ENCODE results near the gene SERPINA9.
A peak's percentile ranks its signal among the peaks of the same experiment; 100 is the strongest.
"Not testable (repeated sequence)": the region's sequence is repeated elsewhere in the genome, so short reads cannot be mapped to it uniquely, and the experiment has no call there.

Gene SERPINA9

DNA sequence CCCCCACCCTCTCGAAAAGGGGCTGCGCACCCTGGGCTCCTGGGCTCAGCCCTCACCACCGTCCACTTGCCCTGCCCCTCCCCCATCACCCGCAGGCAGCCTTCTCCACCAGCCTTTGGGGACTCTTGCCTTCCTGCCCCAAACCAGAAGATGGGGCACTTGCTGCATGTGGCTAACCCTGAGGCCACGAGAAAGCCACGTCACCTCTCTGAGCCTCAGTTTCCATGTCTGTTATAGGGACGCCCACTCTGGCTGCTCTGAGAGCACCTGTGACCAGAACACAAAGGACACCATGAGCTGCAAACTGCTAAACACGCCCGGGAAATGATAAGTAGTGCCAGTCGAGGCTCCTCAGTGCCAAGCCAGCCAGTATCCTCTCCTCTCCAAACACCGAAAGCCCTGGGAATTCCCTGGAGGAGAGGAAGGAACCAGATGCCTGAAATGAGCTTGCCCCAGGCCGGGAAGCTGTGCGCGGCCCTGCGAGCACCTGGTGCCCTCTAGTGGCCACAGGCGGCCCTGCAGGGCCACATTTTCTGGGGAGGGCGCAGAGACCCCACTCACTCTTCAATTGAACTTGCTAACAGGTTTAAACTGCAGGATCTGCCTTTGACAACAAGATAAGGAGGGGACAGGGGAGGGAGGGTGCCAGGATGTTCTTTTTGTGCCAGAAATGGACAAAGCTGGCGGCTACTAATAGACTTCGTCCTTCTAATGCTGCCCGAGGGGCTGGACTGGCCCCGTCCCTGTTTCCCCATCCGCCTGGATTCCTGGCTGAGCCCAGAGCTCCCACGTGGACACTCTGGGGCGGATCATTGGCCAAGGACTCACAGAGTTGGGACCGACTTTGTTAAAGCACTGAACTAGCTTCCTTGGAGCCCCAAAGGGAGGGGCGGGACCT lies 10.2 kb upstream of the SERPINA9 start:
- DNase-seq = peak; percentile 40

DNA sequence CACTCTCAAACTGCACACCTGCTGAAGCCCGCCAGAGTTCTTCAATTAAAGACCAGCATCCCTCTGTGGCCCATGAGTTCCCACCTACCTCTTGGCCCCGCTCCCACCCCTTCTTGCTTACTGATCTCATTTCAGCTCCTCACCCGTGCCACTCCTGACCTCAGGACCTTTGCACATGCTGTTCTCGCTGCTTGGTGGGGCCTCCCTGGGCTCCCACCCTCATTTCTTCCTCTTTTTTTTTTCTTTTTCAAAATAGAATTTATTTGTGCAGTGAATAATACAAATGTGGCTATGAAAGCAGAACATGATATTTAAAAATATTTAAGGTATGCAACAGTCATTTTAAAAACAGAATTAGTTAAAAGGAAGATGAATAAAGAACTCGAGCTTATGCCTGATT lies 8.5 kb upstream of the SERPINA9 start:
- no peak for DNase-seq

DNA sequence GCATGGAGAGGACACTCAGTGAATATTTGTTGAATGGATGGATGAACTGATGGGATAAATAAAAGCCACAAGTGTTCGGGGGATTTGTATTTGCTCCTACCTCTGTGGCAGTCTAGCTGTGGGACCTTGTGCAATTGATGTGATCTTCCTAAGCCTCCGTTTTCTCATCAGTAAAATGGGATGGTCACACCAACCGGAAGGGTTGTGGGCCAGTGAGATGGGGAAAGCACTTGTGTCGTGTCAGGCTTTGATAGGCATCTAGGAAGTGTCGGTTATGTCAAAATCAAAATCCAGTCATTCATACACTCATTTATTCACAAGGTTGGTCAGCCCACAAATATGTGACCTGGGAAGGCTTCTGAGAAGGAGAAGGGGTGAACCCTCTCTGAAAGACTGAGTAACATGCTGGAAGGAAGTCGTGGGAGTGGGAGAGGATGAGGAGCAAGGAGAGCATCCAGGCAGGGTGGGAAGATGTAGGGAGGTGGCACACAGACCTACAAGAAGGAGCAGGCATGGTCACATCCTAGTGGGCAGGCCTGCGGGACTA lies 7.8 kb upstream of the SERPINA9 start:
- DNase-seq = no peak

DNA sequence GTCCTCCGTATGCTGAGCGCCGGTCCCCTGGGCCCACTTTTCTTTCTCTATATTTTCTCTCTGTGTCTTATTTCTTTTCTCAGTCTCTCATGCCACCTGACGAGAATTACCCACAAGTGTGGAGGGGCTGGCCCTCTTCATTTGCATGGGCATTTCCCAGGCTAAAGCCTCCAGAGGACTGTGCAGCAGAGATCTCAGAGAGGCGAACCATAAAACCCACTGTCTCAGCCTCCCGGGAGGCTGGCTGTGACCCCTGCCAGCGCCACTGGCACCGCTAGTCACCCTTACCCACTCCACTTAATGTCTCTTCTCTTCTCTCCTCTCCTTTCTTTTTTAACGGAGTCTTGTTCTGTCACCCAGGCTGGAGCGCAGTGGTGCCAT lies 7.1 kb upstream of the SERPINA9 start:
- DNase-seq = no peak

DNA sequence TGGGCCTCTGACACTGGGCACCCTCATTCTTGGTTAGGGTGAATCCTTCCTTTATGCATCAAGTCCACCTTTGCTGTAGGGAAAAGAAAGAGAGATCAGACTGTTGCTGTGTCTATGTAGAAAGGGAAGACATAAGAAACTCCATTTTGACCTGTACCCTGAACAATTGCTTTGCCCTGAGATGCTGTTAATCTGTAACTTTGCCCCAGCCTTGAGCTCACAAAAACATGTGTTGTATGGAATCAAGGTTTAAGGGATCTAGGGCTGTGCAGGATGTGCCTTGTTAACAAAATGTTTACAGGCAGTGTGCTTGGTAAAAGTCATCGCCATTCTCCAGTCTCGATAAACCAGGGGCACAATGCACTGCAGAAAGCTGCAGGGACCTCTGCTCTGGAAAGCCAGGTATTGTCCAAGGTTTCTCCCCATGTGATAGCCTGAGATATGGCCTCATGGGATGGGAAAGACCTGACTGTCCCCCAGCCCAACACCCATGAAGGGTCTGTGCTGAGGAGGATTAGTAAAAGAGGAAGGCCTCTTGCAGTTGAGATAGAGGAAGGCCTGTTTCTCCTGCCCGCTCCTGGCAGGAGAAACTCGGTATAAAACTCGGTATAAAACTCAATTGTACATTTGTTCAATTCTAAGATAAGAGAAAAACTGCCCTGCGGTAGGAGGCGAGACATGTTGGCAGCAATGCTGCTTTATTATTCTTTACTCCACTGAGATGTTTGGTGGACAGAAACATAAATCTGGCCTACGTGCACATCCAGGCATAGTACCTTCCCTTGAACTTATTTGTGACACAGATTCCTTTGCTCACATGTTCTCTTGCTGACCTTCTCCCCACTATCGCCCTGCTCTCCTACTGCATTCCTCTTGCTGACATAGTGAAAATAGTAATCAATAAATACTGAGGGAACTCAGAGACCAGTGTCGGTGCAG lies 6.4 kb upstream of the SERPINA9 start:
- not testable (repeated sequence) for DNase-seq

DNA sequence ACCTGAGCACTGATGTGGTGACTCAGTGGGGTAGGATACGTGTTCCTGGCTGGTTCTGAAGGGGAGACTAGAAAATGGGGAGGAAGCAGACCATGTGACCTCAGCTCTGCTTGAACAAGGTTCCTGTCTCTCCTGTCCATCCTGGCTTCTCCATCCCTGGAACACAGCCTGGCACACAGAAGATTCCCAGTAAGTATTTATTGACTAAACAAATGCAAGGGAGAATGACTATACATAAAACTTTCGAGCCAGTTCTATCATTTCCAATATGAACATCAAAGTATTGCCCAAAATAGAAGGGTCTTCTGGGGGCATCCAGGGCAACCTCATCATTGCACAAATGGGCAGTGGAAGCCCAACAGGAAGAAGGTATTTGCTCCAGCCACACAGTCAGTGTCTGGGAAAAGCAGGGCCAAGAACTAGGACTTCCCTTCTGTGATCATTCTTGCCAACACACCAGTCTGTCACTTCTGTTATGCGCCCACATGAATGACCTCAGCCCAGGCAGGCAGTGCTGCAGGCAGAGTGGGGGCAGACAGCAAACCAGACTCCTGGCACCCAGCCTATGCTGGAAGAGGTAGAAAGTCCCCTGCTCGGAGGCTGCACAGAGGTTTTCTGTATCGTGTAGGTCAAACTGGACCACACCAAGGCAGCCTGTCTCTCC lies 5.6 kb upstream of the SERPINA9 start:
- no peak for DNase-seq

DNA sequence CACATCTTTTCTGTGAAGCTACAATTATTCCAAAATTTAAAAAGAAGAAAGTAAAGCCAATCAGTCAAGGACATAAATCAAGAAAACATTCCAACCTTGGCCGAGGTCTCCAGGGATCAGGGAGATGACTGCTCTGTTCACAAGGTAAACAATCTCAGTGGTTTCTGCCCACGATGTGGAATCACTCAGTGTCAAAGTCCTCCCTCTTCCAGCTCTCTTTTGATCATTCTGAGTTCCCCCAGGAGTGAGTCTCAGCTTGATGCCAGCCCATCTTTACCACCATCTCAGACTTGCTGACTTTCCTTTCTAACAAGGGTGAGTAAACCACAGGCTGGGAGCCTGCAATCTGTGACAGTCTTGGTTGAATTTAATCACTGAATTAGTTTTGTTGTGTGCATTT lies 4.8 kb upstream of the SERPINA9 start:
- no peak for DNase-seq

DNA sequence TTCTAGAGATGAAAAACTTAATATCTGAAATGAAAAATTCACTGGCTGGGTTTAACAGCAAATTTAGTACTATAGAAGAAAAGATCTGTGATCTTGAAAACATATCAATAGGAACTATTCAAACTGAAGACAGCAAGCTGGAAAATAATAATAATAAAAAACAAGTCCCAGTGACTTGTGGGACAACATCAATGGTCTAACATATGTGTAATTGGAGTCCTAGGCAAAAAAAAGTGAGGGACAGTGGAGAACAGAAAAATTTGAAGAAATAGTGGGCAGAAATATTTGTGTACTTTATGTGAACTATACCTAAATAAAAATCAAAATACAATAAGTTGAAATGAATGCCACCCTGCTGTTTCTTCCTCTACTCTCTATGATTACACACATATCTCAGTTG lies 2.4 kb upstream of the SERPINA9 start:
- no peak for DNase-seq

DNA sequence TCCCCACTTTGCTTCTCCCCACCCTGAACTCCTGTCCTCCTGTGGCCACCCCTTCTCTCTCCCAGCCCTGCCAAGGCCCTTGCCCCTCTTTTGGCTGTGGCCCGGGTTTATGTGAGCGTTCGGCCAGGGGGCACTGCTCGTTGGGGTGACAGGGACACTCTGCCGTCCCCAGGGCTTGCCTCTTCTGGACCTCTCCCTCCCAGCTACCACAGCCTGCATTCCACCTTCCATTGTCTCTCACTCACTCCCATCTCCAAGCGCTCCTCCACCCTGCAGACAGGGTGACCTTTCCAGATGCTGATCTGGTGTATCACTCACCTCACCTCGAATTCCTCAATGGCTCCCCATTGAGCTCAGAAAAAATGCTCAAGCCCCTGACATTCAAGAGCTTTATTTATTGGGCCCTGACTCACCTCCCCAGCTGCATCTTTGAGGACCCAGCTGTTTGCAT lies 1.4 kb downstream of the SERPINA9 start:
- no peak for DNase-seq

DNA sequence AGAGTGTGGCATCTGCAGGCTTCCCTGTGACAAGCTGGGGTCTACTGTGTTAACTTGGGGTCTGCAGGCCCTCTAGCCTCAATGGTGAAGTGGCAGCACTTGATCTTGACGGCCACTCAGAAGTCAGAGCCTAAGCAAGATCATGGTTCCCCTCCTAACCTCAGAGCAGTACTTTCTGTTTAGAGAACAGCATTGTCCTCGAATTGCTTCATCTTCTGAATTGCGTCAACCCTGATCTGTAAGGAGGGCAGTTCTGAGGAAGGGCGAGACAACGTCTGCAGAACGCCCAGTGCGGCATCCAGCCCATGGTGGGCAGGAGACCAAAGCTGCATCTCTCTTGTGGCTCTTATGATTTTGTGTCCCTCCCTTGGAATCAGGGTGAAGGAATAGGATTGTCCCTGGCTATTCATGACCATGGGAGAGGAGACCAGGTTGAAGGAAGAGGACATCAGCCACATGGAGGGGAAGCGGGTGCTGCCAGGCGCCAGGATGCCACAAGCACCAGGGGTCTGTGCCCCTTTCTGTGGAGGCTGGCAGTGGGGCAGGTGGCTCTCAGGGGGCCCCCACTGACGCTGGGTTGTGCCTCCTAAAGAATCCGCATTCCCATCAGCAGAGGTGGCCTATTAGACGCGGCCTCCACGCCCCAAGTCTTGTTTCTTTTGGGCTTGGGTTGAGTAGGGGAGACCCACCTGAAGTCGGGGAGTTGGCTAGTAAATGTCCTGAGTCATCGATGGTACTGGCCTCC lies 2.2 kb downstream of the SERPINA9 start:
- no peak for DNase-seq

DNA sequence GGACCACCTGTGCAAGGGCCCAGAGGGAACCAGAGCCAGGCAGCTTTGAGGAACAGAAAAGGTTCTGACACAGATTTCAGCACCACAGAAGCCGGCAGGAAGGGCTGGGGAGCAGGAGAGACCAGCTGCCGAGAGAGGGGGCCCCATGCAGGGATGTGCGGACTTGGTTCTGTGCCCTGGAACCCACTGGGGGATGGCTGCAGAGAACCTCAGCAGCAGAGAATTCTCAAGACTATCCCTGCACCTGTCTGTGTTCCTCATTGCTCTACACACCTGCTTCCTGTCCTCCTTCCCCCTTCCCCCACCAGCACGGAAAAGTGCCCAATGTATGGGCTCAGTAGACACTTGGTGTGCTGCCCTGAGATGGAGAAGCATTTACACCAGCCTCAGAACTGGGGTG lies 3.2 kb downstream of the SERPINA9 start:
- DNase-seq = no peak

DNA sequence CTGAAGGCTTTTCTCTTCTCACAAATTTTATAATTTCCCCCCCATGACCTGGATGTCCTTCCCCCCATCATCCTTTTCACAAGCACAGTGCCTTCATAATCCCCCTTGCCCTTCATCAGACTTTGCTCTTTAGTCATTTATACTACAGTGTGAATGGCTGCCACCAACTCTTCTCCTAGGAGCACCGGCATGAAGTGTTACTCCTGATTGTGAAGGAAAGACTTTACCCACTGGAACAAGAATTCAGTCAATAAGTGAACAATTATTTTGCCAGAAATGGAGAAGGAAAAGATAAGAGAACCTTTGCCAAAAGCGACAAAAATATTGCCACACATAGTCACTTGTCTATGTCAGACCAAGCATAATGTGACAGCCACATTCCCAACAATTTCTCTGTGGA lies 5.0 kb downstream of the SERPINA9 start:
- no peak for DNase-seq

DNA sequence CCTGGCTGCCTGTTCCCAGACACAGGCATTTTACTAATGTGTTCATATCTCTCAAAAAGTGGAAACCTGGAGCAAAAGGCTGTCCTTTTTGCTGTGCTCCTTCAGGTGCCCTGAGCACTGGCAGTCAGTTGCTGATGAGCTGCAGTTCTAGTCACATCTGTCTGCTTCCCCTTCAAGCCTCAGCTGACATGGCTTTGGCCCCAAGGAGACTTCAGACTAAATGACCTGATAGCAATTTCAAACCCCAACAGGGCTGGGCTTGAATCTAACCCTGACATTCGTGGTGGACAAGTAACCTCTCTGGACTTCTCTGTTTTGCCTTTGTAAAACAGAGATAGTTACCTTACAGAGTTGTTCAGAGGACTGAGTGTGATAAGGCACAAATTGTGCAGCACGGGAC lies 5.7 kb downstream of the SERPINA9 start:
- no peak for DNase-seq

DNA sequence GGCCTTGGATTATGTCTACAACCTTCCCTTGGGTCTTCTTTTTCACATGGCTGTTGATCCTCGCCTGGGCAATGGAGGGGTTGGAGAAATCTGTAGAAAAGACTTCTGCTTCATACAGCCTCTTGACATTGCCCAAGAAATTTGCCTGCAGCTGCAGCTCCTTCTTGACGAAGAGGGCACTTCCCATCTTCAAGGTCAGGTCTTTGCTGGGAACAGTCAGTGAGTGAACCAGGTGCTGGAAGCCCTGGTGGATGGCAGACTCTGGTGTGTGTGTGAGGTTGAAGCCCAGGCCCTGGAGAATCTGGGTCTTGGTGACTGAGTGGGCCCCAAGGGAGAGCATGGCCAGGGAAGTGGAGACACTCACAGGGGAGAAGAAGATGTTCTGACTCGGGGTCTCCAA lies 6.7 kb downstream of the SERPINA9 start:
- DNase-seq = no peak

DNA sequence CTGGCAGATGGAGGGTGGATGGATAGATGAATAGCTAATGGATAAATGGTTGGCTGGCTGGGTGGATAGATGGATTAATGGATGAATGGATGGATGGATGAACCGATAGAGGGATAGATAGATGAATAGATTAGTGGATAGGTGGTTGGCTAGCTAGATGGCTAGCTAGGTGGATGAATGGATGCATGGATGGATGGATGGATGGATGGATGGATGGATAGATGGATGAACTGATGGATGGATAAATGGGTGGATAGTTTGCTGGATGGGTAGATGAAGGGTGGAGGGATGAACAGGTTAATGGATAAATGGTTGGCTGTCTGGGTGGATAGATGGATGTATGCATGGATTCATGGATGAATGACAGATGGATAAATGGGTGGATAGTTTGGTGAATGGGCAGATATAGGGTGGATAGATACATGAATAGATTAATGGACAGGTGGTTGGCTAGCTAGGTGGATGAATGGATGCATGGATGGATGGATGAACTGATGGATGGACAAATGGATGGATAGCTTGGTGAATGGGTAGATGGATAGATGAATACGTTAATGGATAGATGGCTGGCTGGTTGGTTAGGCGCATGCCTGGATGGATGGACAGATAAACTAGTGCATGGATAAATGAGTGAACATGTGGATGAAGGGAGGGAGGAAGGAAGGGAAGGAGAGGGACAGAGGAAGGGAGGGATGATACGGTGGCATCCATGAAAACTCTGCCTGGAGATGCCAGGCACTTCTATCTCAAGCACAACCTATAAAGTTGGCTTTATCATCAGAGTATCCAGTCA lies 8.1 kb downstream of the SERPINA9 start:
- DNase-seq = no peak

DNA sequence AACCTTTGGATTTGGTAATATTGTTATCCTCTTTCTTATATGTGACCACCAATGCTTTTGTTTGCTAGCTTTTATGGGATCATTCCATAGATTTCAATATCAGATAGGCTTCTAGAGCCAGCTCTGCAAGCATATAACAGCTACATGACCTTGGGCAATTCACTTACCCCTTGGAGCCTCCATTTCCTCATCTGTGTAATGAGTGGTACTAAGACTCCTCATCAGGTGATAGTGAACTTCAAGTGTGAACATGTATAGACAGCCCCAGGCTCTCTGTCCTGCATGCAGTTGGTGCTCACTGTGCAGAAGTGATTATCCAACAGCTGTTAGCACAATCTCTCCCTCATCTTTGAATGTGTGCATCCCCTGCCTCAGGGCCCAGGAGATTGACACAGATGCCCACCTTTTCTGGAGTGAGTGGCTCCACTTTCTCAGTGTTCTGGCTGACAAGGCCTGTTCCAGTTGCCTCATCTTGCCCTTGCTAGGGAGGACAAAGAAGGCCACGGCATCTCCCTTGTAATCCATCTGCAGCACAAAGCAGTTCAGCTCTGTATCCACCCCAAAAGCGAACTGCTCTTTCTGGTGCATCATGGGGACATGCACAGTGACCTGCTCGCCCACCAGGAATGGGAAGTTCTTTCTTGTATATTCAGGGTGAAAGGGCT lies 9.2 kb downstream of the SERPINA9 start:
- DNase-seq = no peak

DNA sequence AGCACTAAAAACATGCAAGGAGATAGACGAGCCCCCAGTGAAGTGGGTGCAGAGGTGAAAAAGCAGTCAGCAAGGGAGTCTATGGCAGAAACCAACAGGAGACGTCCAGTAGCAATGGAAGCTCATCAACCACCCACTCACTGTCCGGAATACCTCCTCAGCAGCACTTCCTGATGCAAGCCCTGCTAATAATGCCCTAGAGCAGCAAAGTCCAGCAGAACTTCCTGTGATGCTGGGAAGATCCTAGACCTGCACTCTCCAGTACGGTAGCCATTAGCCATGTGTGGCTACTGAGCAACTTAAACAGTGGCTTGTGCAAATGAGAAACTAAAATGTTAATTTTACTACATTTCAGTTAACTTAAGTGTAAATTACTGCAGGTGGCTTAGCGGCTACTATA lies 11.0 kb downstream of the SERPINA9 start:
- no peak for DNase-seq

DNA sequence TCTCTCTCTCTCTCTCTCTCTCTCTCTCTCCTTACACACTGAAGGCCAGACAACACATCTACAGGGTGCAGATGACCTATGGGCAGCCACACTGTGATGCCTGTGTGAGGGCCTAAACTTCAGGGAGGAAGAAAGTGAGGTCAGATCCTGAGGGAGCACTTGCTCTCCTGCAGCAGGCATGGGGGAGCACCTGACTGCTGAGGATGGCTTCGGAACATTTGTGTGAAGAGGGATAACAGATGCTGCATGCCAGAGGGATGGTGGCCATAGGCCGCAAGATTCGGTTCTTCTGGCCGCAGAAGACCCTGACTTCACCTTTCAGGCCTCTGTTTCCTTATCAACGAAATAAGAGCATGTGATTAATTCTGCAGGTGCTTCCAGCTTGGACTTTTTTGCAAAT lies 11.7 kb downstream of the SERPINA9 start:
- DNase-seq = no peak

DNA sequence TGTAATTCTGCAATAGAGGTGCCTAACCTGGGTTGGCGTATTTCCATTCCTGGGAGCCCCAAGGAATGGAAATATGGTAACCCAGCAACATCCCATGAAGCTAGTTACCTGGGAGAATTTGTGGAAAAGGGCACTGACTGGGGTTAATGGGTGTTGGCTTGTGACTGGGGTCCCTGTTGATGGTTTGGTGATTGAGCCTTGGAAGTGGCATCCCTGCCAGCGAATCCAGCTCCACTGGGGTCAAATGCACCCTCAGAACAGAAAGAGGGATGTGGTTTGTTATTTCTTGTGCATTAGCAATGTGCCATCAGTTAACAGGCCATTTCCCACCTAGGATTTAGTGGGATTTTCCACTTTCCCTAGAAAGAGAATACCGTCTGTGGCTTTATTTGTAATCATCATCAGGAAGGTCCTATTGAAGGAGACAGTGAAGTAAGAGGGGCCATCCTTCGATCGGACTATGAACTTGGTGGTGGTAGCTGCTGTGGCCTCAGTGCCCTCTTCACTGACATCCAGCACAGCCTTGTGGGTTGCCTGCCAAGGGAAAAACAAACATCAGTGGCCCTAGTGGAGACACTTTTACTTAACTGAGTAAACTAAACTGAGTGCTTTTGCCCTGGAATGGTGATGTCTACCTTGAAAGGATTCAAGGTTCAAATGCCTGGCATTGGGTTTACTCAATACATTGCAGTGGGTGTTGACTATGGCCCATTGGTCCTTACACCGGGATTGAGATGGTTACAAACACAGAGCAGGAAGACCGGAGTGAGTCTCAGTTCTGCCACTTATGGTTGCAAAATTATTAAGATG lies 13.0 kb downstream of the SERPINA9 start:
- DNase-seq = no peak

DNA sequence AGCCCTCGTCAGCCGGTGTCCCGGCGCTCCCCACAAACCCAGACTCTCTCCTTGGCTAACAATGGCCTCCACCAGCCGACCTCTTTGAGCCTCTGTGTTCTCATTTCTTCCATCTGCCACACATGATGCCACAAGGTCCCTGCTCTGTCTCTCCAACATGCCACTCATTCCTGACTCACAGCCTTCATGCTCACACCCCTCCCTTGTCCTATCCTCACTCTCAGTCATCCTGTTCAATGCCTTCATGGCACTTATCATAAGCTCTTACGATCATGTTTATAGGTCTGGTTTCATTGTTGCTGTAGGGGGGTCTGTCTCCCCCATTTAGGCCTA lies 13.8 kb downstream of the SERPINA9 start:
- DNase-seq = no peak
